GM12878 (cell line): ENCODE results near the gene TPPP3. TPM values are rescaled to one million over a fixed set of nuclear protein-coding genes. Genes with fewer than 3 reads are reported as not detected.

Experiments
- ATAC-seq: fragments of 200-7000 bp; cut with Tn5 transposase; 3 replicates; pipeline ENCODE4 v1.9.1; 2020; ENCODE audit warnings: mild to moderate bottlenecking, moderate library complexity
- BruUV-seq: library from RNA; stranded (reverse); fragments of 400-500 nt; replicated peaks from 2 replicates; lab custom pipeline; 2021; lab: Mats Ljungman, UMichigan
- CTCF ChIA-PET: fragments of 300-600 bp; sonication (Branson Sonifier 250); formaldehyde crosslinking; extraction: SDS; loops from one replicate; lab custom pipeline; 2021; ENCODE audit warnings: inconsistent platforms; lab: Yijun Ruan, JAX
- POLR2A ChIA-PET: fragments of 350-600 bp; formaldehyde crosslinking; extraction: SDS; loops from one replicate; lab custom pipeline; 2021; ENCODE audit warnings: inconsistent platforms; lab: Charles Lee
- RAD21 ChIA-PET: fragments of 300-600 bp; sonication (Branson Sonifier 250); formaldehyde crosslinking; loops from one replicate; lab custom pipeline; 2023; ENCODE audit warnings: antibody characterized with exemption; ENCODE audit not compliant: unreplicated experiment; lab: Charles Lee
- SMC1A ChIA-PET: fragments of 300-600 bp; sonication (Branson Sonifier 250); formaldehyde crosslinking; loops from one replicate; lab custom pipeline; 2023; ENCODE audit not compliant: unreplicated experiment, uncharacterized antibody; lab: Charles Lee
- DNase-seq: peaks from one replicate; pipeline ENCODE4 v3.0.0-alpha.2; 2011; ENCODE audit warnings: low read depth, low spot score
- FAIRE-seq: peaks from 3 replicates; lab custom pipeline; 2011; peaks lifted over from hg19 to GRCh38; lab: Jason Lieb, UNC
- H2AFZ ChIP-seq: 2 replicates; pipeline ENCODE4 v1.6.0; 2011; ENCODE audit warnings: low read depth, low read length, control low read depth; ENCODE audit not compliant: control insufficient read depth
- H3K27ac ChIP-seq: 2 replicates; pipeline ENCODE4 v1.5.1; 2011; ENCODE audit warnings: control low read depth; ENCODE audit not compliant: control insufficient read depth, insufficient read depth
- H3K27me3 ChIP-seq, 2 experiments: replicated peaks in 1 of 2; 2 replicates each; pipeline versions ENCODE4 v1.6.0 to v1.6.1; 2011; ENCODE audit warnings: low read length in 1 of 2; ENCODE audit not compliant: control insufficient read depth in 2 of 2, insufficient read depth in 2 of 2
- H3K36me3 ChIP-seq, 2 experiments: 2 replicates each; pipeline ENCODE4 v1.5.1; 2011; ENCODE audit warnings: low read length in 1 of 2; ENCODE audit not compliant: control insufficient read depth in 2 of 2, insufficient read depth in 2 of 2
- H3K4me1 ChIP-seq: 2 replicates; pipeline ENCODE4 v1.6.1; 2011; ENCODE audit warnings: mild to moderate bottlenecking, low read length, moderate library complexity, mixed read lengths; ENCODE audit not compliant: control insufficient read depth, insufficient read depth
- H3K4me2 ChIP-seq: 2 replicates; pipeline ENCODE4 v1.6.0; 2011; ENCODE audit warnings: control low read depth; ENCODE audit not compliant: control insufficient read depth, insufficient read depth
- H3K4me3 ChIP-seq: fragments of 200-600 bp; sonication (generic); 2 replicates; pipeline ENCODE4 v1.5.1; 2016
- H3K79me2 ChIP-seq: 2 replicates; pipeline ENCODE4 v1.6.0; 2011; ENCODE audit warnings: low read length; ENCODE audit not compliant: control insufficient read depth, insufficient read depth
- H3K9ac ChIP-seq: 2 replicates; pipeline ENCODE4 v1.8.0; 2011; ENCODE audit warnings: low read length, control low read depth, mixed read lengths; ENCODE audit not compliant: control insufficient read depth, insufficient read depth
- H3K9me3 ChIP-seq: replicated peaks from 3 replicates; pipeline ENCODE4 v1.5.1; 2011; ENCODE audit warnings: mild to moderate bottlenecking, low read length; ENCODE audit not compliant: control insufficient read depth, insufficient read depth
- H4K20me1 ChIP-seq: 2 replicates; pipeline ENCODE4 v1.6.0; 2011; ENCODE audit not compliant: control insufficient read depth, insufficient read depth
- CBX3 ChIP-seq: fragments of 200-600 bp; sonication (generic); IDR thresholded peaks from 2 replicates; pipeline ENCODE4 v1.6.1; 2016; ENCODE audit warnings: low read depth, borderline replicate concordance
- MYC ChIP-seq: IDR thresholded peaks from 2 replicates; pipeline ENCODE4 v1.6.1; 2011; ENCODE audit warnings: mild to moderate bottlenecking, low read length, moderate library complexity, inconsistent platforms; ENCODE audit not compliant: insufficient read depth, insufficient replicate concordance, insufficient read length, severe bottlenecking
- NFYA ChIP-seq: IDR thresholded peaks from 2 replicates; pipeline ENCODE4 v1.6.1; 2011; ENCODE audit warnings: low read depth, mild to moderate bottlenecking, low read length, improper control_type of control experiment, borderline replicate concordance
- SIX5 ChIP-seq: IDR thresholded peaks from 2 replicates; pipeline ENCODE4 v1.6.1; 2011; ENCODE audit warnings: mild to moderate bottlenecking, low read depth, low read length, moderate library complexity; ENCODE audit not compliant: severe bottlenecking
- SUZ12 ChIP-seq: fragments of 200-600 bp; sonication (generic); IDR thresholded peaks from one replicate; pipeline ENCODE4 v1.6.1; 2018; ENCODE audit warnings: antibody characterized with exemption, mild to moderate bottlenecking; ENCODE audit not compliant: unreplicated experiment
- YY1 ChIP-seq: IDR thresholded peaks from 2 replicates; pipeline ENCODE4 v1.6.1; 2011; ENCODE audit warnings: low read depth, mild to moderate bottlenecking, low read length
- ZNF622 ChIP-seq: fragments of 450-650 bp; IDR thresholded peaks from 2 replicates; pipeline ENCODE4 v1.6.1; 2017; ENCODE audit warnings: mild to moderate bottlenecking, inconsistent platforms
- WGBS: methylation state at CpG from one replicate; pipeline ENCODE4 v1.1.6; 2016; ENCODE audit warnings: low lambda C conversion rate; ENCODE audit not compliant: insufficient replicate concordance, insufficient coverage; ENCODE audit errors: missing lambda C conversion rate; 5-methylcytosine and 5-hydroxymethylcytosine counted together
- in situ Hi-C: fragments of 300-500 bp; cut with MboI; formaldehyde crosslinking; loops from 9 replicates; pipeline ENCODE4 v1.14.3; 2018; ENCODE audit warnings: mixed read lengths
- intact Hi-C: fragments of 100-400 bp; cut with micrococcal nuclease; formaldehyde crosslinking; loops from one replicate; pipeline ENCODE4 v1.14.2; 2022; ENCODE audit not compliant: unreplicated experiment
- polyA plus RNA-seq, 11 experiments: library from polyadenylated mRNA; depleted of rRNA in 4 of 11; unstranded in 6 of 11; stranded (reverse) in 5 of 11; fragments of >200 nt; fragmentation: Nextera tagmentation in 4 of 11; fragmentation: Illumina TruSeq in 1 of 11; extraction: Ambion mirVana in 4 of 11; extraction: Trizol in 1 of 11; gene quantifications; 1 replicate in 1 of 11; 2 replicates in 10 of 11; pipeline versions ENCODE4 v1.2.1 to v1.2.3, GENCODE V29; 2011 to 2016; ENCODE audit warnings: inconsistent platforms in 2 of 11, missing spikeins in 2 of 11, low read depth in 1 of 11
- total RNA-seq, 4 experiments: library from RNA; depleted of rRNA in 3 of 4; stranded (reverse); fragments of >200 nt in 3 of 4; fragmentation: Illumina TruSeq in 1 of 4; extraction: Trizol in 1 of 4; gene quantifications; 2 replicates each; pipeline versions ENCODE4 v1.2.1 to v1.2.3, GENCODE V29; 2013 to 2021
- TF ChIP-seq, protein P1 (sequence below): fragments of 450-650 bp; IDR thresholded peaks from 2 replicates; pipeline ENCODE4 v1.6.1; 2018; ENCODE audit warnings: borderline replicate concordance, mild to moderate bottlenecking; ENCODE audit not compliant: partially characterized antibody

The TPPP3 gene
- total and polyA plus RNA-seq, 10 of the 15 experiments (the other 5 are each of a cell fraction or from before 2014, with no cell fraction given) = 0.14 TPM; not detected in 9

DNA sequence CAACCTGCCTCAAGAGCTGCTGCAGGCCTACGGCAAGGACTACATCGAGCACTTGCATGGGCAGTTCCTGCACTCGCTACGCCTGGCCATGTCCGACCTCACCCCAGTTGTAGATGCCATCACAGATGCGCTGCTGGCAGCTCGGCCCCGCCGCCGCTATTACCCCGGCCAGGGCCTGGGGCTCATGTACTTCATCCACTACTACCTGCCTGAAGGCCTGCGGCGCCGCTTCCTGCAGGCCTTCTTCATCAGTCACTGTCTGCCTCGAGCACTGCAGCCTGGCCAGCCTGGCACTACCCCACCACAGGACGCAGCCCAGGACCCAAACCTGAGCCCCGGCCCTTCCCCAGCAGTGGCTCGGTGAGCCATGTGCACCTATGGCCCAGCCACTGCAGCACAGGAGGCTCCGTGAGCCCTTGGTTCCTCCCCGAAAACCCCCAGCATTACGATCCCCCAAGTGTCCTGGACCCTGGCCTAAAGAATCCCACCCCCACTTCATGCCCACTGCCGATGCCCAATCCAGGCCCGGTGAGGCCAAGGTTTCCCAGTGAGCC lies 43.4 kb upstream of the TPPP3 start:
- H3K4me2 ChIP-seq = no peak overlapping the region
- BruUV-seq = no TSS peak
- no peak overlapping the region for H3K4me3 ChIP-seq
- peaks cover 0 to 1% of the 10 kb centered on the region in 2 experiments; a peak in 2 of 4 replicates for H3K27me3 ChIP-seq
- in situ Hi-C loops = no loop called here
- SMC1A ChIA-PET = interaction anchor here (0.6 kb wide), 1 partner anchor 400 kb away, joined by 3 read pairs; no protein-coding TSS in a partner anchor
- no peak overlapping the region for H3K9ac ChIP-seq
- no peak for FAIRE-seq
- H2AFZ ChIP-seq = no peak overlapping the region
- POLR2A ChIA-PET = no interaction called here
- DNase-seq = no peak
- WGBS = 94% methylated on average over 23 of the region's 23 CpGs
- no peaks in the 10 kb centered on the region for H3K79me2 ChIP-seq
- no peak overlapping the region for H3K27ac ChIP-seq
- TF ChIP-seq NFYA (no peak), YY1 (no peak), SUZ12 (no peak), ZNF622 (no peak), CBX3 (no peak), MYC (no peak), SIX5 (no peak)
- TF ChIP-seq, protein P1, sequence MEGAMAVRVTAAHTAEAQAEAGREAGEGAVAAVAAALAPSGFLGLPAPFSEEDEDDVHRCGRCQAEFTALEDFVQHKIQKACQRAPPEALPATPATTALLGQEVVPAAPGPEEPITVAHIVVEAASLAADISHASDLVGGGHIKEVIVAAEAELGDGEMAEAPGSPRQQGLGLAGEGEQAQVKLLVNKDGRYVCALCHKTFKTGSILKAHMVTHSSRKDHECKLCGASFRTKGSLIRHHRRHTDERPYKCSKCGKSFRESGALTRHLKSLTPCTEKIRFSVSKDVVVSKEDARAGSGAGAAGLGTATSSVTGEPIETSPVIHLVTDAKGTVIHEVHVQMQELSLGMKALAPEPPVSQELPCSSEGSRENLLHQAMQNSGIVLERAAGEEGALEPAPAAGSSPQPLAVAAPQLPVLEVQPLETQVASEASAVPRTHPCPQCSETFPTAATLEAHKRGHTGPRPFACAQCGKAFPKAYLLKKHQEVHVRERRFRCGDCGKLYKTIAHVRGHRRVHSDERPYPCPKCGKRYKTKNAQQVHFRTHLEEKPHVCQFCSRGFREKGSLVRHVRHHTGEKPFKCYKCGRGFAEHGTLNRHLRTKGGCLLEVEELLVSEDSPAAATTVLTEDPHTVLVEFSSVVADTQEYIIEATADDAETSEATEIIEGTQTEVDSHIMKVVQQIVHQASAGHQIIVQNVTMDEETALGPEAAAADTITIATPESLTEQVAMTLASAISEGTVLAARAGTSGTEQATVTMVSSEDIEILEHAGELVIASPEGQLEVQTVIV = no peak
- TF ChIP-seq, all 136 proteins: peak for 0
- peaks cover 0 to 9% of the 10 kb centered on the region in 2 experiments; a peak in 3 of 4 replicates for H3K36me3 ChIP-seq
- ChIA-PET CTCF (interaction anchor here (0.6 to 2.0 kb wide), 2 partner anchors 9 to 716 kb away, joined by 3 to 10 read pairs; no protein-coding TSS in a partner anchor), RAD21 (interaction anchor here (1.4 kb wide), 1 partner anchor 9 kb away, joined by 4 read pairs; no protein-coding TSS in a partner anchor)
- no peak for ATAC-seq
- no peaks in the 10 kb centered on the region for H3K9me3 ChIP-seq
- no peaks in the 10 kb centered on the region for H4K20me1 ChIP-seq
- peaks cover 21% of the 10 kb centered on the region for H3K4me1 ChIP-seq
- intact Hi-C loops = no loop called here
